Peyer's patch (tissue), 4 donors: ENCODE measurements around the gene B4GALT3. TPM values are rescaled to one million over a fixed set of nuclear protein-coding genes. Genes with fewer than 3 reads are reported as not detected.
A peak's percentile ranks its signal among the peaks of the same experiment; 100 is the strongest.

Experiments
- DNase-seq, 3 donors: peaks; one replicate each; pipeline ENCODE4 v3.0.0-alpha.2; 2017 to 2019
- H3K27ac ChIP-seq, 4 donors: fragments of 200-600 bp; sonication (generic); one replicate each; pipeline ENCODE4 v1.5.1; 2016 to 2019
- H3K27me3 ChIP-seq, 2 donors: fragments of 200-600 bp; sonication (generic); one replicate each; pipeline ENCODE4 v1.5.1; 2019
- H3K36me3 ChIP-seq, 3 donors: fragments of 200-600 bp; sonication (generic); one replicate each; pipeline ENCODE4 v1.5.1; 2016 to 2019
- H3K4me1 ChIP-seq, 4 donors: fragments of 200-600 bp; sonication (generic); one replicate each; pipeline ENCODE4 v1.5.1; 2016 to 2019
- H3K4me3 ChIP-seq, 4 donors: fragments of 200-600 bp; sonication (generic); 1 replicate in 3 of 4; 2 replicates in 1 of 4; pipeline ENCODE4 v1.5.1; 2016 to 2019; ENCODE audit warnings: mild to moderate bottlenecking in 1 of 4
- H3K9me3 ChIP-seq, 4 donors: fragments of 200-600 bp; sonication (generic); one replicate each; pipeline ENCODE4 v1.5.1; 2016 to 2019; ENCODE audit warnings: mild to moderate bottlenecking in 1 of 4
- POLR2A ChIP-seq, 2 donors: fragments of 450-650 bp; IDR thresholded peaks; one replicate each; pipeline ENCODE4 v1.5.1; 2017; ENCODE audit warnings: antibody characterized with exemption in 2 of 2, mild to moderate bottlenecking in 2 of 2, moderate library complexity in 2 of 2
- total RNA-seq, 4 donors: library from RNA; depleted of rRNA; stranded (reverse); fragments of >200 nt; gene quantifications; one replicate each; pipeline ENCODE4 v1.1.0, GENCODE V29; 2016
- TF ChIP-seq, protein P1 (sequence below), 6 experiments: fragments of 450-650 bp in 4 of 6; fragments of 200-600 bp in 2 of 6; sonication (generic) in 1 of 6; IDR thresholded peaks; one replicate each; pipeline ENCODE4 v1.5.1; 2017 to 2019; ENCODE audit warnings: antibody characterized with exemption in 6 of 6, mild to moderate bottlenecking in 3 of 6, moderate library complexity in 1 of 6

The B4GALT3 gene
- total RNA-seq, 4 donors from 2014 or later, result 25.2 to 34.1 (median 29.4) TPM

DNA sequence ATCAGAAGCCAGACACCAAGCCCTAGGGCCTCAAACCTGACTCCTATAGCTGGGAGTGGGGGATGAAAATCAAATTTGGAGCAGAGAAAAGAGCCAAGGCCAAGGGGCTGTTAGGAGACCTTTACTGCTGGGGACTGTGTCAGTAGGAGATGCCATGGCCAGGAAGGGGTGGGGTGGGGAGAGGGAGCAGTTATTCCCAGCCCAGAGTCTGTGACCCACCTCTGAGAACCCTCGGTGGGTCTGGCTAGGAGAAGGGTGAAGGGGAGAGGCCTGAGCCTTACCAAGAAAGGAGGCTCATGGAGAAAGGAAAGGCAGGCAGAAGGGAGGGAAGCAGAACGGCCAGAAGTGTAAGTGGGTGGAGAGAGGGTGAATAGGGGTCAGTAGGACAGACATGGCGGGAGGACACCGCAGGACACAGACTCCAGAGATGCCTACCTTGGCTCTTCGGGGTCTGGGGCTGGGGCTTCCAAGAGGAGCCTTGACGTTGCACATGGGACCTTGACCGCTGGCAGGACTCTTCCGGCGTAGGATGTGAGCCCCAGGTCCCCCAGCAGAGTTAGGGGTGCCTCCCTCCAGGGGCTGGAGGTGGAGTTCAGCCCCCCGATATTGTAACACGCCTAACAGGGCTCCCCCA, 20.4 kb upstream of the B4GALT3 start:
- H3K4me1 ChIP-seq, result peaks cover 0 to 38% (median 7%) of the 10 kb centered on the region in 4 donors
- H3K9me3 ChIP-seq, result no peaks in the 10 kb centered on the region
- no peak for DNase-seq
- no peaks in the 10 kb centered on the region for H3K36me3 ChIP-seq
- H3K27me3 ChIP-seq, result no peaks in the 10 kb centered on the region
- peak overlapping the region; percentile 2 to 45 (median 26) for H3K4me3 ChIP-seq
- TF ChIP-seq, protein P1, sequence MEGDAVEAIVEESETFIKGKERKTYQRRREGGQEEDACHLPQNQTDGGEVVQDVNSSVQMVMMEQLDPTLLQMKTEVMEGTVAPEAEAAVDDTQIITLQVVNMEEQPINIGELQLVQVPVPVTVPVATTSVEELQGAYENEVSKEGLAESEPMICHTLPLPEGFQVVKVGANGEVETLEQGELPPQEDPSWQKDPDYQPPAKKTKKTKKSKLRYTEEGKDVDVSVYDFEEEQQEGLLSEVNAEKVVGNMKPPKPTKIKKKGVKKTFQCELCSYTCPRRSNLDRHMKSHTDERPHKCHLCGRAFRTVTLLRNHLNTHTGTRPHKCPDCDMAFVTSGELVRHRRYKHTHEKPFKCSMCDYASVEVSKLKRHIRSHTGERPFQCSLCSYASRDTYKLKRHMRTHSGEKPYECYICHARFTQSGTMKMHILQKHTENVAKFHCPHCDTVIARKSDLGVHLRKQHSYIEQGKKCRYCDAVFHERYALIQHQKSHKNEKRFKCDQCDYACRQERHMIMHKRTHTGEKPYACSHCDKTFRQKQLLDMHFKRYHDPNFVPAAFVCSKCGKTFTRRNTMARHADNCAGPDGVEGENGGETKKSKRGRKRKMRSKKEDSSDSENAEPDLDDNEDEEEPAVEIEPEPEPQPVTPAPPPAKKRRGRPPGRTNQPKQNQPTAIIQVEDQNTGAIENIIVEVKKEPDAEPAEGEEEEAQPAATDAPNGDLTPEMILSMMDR (IDR thresholded peaks at IDR 0.05), result no peak
- no peak for TF ChIP-seq POLR2A (IDR thresholded peaks at IDR 0.05)
- H3K27ac ChIP-seq, result peak overlapping the region in 3 of 4 donors; percentile 68 to 95 (median 93)

DNA sequence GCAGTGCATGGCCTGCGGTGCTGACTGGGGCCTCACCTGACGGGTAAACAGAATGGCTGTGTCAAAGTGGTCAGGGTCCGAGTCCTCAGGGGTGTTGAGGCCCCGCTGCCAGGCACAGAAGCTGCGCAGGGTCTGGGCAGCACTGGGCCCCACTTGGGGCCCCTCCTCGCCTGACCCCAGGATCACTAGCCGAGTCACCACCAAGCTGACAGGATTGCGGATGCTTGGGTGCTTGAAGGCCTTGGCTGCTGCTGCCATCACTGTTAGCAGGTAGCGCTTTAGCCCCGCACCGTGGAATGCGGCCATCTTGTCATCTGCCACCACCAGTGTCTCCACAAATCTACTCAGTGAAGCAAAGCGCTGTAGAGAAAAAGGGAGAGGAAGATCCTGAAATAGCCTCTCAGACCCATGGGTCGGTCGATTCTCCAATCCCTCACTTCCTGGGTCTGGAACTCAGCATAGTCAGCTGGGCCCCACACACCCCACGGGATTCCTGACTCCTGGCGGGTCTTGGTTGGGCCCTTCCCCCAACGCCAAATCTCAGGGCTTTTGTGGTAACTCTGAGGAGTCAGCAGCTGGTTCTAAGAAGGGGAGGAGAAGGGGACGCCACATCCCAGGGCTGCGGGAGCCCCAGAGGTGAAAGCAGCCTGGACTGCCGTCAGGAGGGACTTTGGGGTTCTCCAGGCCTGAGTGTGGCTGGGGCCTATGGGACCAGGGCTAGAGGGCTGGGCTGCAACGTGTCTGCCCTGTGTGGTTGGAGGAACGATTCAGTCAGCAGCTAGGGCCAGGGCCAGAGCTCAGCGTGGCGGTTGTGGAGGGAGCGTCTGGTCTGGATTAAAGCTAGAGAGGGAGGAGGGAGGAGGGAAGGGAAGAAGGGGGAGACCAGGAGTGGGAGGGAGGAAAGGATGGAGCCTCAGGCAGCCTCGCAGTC, 19.5 kb upstream of the B4GALT3 start:
- no peak for DNase-seq
- Histone ChIP-seq H3K4me3 (peak overlapping the region in 3 of 4 donors; percentile 2 to 45 (median 30)), H3K27me3 (no peaks in the 10 kb centered on the region), H3K27ac (peak overlapping the region in 3 of 4 donors; percentile 68 to 95 (median 93)), H3K36me3 (no peaks in the 10 kb centered on the region), H3K9me3 (no peaks in the 10 kb centered on the region), H3K4me1 (peaks cover 0 to 38% (median 9%) of the 10 kb centered on the region in 4 donors)
- TF ChIP-seq POLR2A (IDR thresholded peaks at IDR 0.05), result no peak
- TF ChIP-seq, protein P1 (IDR thresholded peaks at IDR 0.05), result no peak

DNA sequence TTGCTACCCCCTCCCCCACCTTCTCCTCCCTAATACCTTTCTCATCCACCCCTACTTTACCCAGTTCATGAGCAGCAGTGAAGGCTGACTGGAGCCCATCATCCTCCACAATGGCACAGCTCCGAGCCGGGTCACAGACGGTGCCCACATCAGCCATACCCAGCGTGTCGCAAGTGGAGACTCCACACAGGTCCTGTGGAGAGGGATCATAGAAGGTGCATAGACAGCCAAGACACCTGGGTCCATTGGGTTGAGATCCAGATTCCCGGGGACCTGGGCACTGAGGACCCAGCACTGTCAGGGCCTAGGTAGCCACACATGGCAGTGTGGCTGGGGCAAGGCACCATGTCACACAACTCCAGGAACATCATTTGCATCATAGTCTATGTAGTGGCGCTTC, 18.8 kb upstream of the B4GALT3 start:
- TF ChIP-seq POLR2A (IDR thresholded peaks at IDR 0.05), result no peak
- TF ChIP-seq, protein P1 (IDR thresholded peaks at IDR 0.05), result no peak
- H3K27ac ChIP-seq, result peak overlapping the region in 2 of 4 donors; percentile 68 to 95
- peak overlapping the region in 2 of 4 donors; percentile 30 to 45 for H3K4me3 ChIP-seq
- H3K9me3 ChIP-seq, result no peaks in the 10 kb centered on the region
- no peaks in the 10 kb centered on the region for H3K36me3 ChIP-seq
- H3K4me1 ChIP-seq, result peaks cover 0 to 32% (median 9%) of the 10 kb centered on the region in 4 donors
- DNase-seq, result no peak
- no peaks in the 10 kb centered on the region for H3K27me3 ChIP-seq

DNA sequence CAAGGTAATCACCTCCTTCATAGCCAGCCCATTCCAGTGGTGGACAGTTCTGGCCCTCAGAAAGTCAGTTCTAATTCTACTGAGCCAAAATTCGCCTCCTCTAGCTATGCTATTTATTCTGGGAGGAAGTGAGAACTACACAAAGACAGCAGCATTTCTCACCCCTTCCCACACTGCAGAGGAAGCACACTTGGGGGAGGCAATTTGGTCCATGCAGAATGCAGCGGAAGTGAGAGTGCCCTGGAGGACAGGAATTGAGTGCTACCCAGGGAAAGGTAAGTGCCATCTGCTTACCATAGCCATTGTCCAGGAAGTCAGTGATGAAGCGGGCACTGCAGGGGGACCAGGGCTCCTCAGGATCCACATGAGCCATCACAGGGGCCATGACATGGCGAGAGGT, 17.9 kb upstream of the B4GALT3 start:
- peak overlapping the region in 2 of 4 donors; percentile 8 to 44 for H3K27ac ChIP-seq
- DNase-seq, result peak in 1 of 3 donors; percentile 34
- H3K36me3 ChIP-seq, result no peaks in the 10 kb centered on the region
- TF ChIP-seq, protein P1 (IDR thresholded peaks at IDR 0.05), result no peak
- no peak for TF ChIP-seq POLR2A (IDR thresholded peaks at IDR 0.05)
- H3K4me1 ChIP-seq, result peaks cover 0 to 22% (median 9%) of the 10 kb centered on the region in 4 donors
- H3K27me3 ChIP-seq, result no peaks in the 10 kb centered on the region
- H3K9me3 ChIP-seq, result no peaks in the 10 kb centered on the region
- no peak overlapping the region for H3K4me3 ChIP-seq

DNA sequence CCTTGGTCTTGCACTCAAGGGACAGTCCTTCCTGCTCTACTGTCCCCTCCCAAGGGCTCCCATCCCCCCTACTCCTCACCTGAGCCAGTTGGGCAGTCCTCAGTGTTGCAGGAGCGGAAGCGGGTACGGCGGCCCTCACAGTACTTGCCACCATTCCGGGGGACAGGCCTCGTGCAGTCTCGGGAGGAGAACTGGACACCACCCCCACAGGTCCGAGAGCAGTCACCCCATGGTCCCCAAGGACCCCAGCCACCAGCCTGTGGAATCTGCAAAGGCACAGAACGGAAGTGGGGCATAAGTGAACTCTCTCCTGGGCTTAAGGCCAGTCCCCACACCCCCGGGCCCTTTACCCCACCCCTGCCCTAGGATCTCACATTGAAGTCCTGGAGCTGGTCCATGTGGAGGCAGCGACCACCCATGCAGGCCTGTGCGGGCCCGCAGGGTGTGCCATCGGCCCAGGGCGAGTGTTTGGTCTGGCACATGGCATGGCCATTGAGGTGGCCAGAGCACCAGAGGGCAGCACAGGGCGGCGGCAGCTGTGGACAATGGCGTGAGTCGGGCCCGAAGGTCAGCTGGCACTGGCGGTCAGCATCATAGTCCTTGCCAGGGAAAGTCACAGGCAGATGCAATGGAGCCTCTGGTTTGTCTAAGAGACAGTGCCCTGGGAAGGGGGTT, 16.4 kb upstream of the B4GALT3 start:
- Histone ChIP-seq H3K27ac (peak overlapping the region in 1 of 4 donors; percentile 5), H3K4me3 (no peak overlapping the region), H3K4me1 (peaks cover 0 to 14% (median 9%) of the 10 kb centered on the region in 4 donors), H3K9me3 (no peaks in the 10 kb centered on the region), H3K36me3 (no peaks in the 10 kb centered on the region), H3K27me3 (no peaks in the 10 kb centered on the region)
- TF ChIP-seq, protein P1 (IDR thresholded peaks at IDR 0.05), result no peak
- no peak for TF ChIP-seq POLR2A (IDR thresholded peaks at IDR 0.05)
- no peak for DNase-seq
